ENCODE measurements around the gene PLAC8L1. TPM values are rescaled to one million over a fixed set of nuclear protein-coding genes. Genes with fewer than 3 reads are reported as not detected.
A peak's percentile ranks its signal among the peaks of the same experiment; 100 is the strongest.

Gene PLAC8L1
- total RNA-seq, 1 experiment from 2014 or later, result 0.52 TPM

DNA sequence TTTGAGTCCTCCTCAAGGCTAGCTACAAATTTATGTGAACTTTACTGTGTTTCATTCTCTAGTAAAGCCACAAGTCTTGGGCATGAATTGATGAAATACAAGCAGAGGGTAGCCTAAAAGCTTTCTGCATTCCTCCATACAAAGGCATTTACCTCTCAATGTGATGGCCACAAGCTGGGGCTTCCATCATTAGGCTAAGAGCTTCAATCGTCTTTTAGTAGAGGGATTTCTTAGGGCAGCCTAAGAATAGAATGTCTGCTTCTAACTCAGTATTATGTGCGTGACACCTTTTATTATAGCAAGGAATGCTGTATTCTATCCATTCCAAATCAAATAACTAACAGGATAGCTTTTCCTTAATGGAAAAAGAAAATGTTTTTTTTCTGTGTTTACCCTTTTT, 3.7 kb downstream of the PLAC8L1 start:
- no peak overlapping the region for H3K14ac ChIP-seq (ENCODE audit: insufficient read depth, low read length)
- Mint-ChIP-seq H3K4me3 (no peak overlapping the region), H3K4me1 (peaks cover 22 to 23% of the 10 kb centered on the region in 2 experiments), H3K27me3 (ENCODE audit: low read depth) (no peaks in the 10 kb centered on the region), H3K9me3 (no peaks in the 10 kb centered on the region), H3K36me3 (ENCODE audit: insufficient read depth in 1 of 3, low read depth in 3 of 3) (peaks cover 0 to 9% (median 5%) of the 10 kb centered on the region in 3 experiments; a peak in 3 of 7 replicates), H3K27ac (peak overlapping the region in 2 of 3 experiments; percentile 62 to 66; a peak in 4 of 7 replicates)
- H4K5ac ChIP-seq (ENCODE audit: insufficient read length, low read depth, low read length), result no peak overlapping the region
- H3K27me3 ChIP-seq (ENCODE audit: insufficient read depth, low read length), result no peaks in the 10 kb centered on the region
- no peaks in the 10 kb centered on the region for H3K9me3 ChIP-seq (ENCODE audit: control insufficient read depth, low read depth, low read length)
- H2AFZ ChIP-seq (ENCODE audit: low read length), result no peak overlapping the region
- H3K23ac ChIP-seq (ENCODE audit: insufficient read length, low read depth, low read length), result no peak overlapping the region
- H2BK120ac ChIP-seq (ENCODE audit: low read depth, low read length, poor library complexity, severe bottlenecking), result no peak overlapping the region
- H4K8ac ChIP-seq (replicated peaks; ENCODE audit: insufficient read length, low read depth, low read length), result no peak overlapping the region
- no peaks in the 10 kb centered on the region for H3K23me2 ChIP-seq (ENCODE audit: insufficient read length, low read depth, low read length, poor library complexity, severe bottlenecking)
- no peak overlapping the region for H4K91ac ChIP-seq (ENCODE audit: insufficient read length, low read depth, low read length)
- no peak overlapping the region for H2BK5ac ChIP-seq (ENCODE audit: insufficient read length, low read length)
- no peak overlapping the region for H2BK15ac ChIP-seq (ENCODE audit: low read depth, low read length)
- H3K4me1 ChIP-seq (ENCODE audit: insufficient read depth, low read length), result peaks cover 2% of the 10 kb centered on the region; the same call in 1 of the 2 replicates
- no peak overlapping the region for H3K9ac ChIP-seq (ENCODE audit: extremely low read depth, insufficient read length, low read length)
- WGBS (ENCODE audit: extremely low coverage, insufficient read length, low lambda C conversion rate), result no CpG with 5 or more reads among the region's 2 CpGs
- no peaks in the 10 kb centered on the region for H4K20me1 ChIP-seq (ENCODE audit: control insufficient read depth, insufficient read depth, insufficient read length)
- H3K4me2 ChIP-seq (ENCODE audit: insufficient read depth, insufficient read length, low read length), result no peak overlapping the region
- no peak overlapping the region for H3T11ph ChIP-seq (ENCODE audit: low read length)
- no peak for DNase-seq
- no peak overlapping the region for H3K27ac ChIP-seq (ENCODE audit: insufficient read length, low read depth, low read length)
- TF ChIP-seq, protein P1, sequence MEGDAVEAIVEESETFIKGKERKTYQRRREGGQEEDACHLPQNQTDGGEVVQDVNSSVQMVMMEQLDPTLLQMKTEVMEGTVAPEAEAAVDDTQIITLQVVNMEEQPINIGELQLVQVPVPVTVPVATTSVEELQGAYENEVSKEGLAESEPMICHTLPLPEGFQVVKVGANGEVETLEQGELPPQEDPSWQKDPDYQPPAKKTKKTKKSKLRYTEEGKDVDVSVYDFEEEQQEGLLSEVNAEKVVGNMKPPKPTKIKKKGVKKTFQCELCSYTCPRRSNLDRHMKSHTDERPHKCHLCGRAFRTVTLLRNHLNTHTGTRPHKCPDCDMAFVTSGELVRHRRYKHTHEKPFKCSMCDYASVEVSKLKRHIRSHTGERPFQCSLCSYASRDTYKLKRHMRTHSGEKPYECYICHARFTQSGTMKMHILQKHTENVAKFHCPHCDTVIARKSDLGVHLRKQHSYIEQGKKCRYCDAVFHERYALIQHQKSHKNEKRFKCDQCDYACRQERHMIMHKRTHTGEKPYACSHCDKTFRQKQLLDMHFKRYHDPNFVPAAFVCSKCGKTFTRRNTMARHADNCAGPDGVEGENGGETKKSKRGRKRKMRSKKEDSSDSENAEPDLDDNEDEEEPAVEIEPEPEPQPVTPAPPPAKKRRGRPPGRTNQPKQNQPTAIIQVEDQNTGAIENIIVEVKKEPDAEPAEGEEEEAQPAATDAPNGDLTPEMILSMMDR (conservative IDR thresholded peaks at IDR 0.05), result no peak
- no peak overlapping the region for H3K18ac ChIP-seq (ENCODE audit: insufficient read length, low read depth, low read length)
- H3K79me1 ChIP-seq (ENCODE audit: insufficient read depth, low read depth, low read length, poor library complexity, severe bottlenecking), result no peaks in the 10 kb centered on the region
- H3K56ac ChIP-seq (ENCODE audit: insufficient read length, low read depth, low read length), result no peak overlapping the region
- no peak overlapping the region for H3K4ac ChIP-seq (ENCODE audit: low read depth, low read length)
- H3K79me2 ChIP-seq (ENCODE audit: insufficient read depth, low read length), result no peaks in the 10 kb centered on the region
- no peak overlapping the region for H2BK12ac ChIP-seq (ENCODE audit: insufficient read length, low read depth, low read length)
- H2AK5ac ChIP-seq (ENCODE audit: insufficient read length, low read length), result no peak overlapping the region
- H2BK20ac ChIP-seq (ENCODE audit: low read depth, low read length, poor library complexity, severe bottlenecking), result no peak overlapping the region
